Urinary bladder (tissue), 4 donors: ENCODE results near the gene NR3C1. TPM values are rescaled to one million over a fixed set of nuclear protein-coding genes. Genes with fewer than 3 reads are reported as not detected.

Experiments used
- DNase-seq: peaks from one replicate; pipeline ENCODE4 v3.0.0-alpha.2; 2015; ENCODE audit errors: extremely low spot score
- H3K27ac ChIP-seq: one replicate; pipeline ENCODE4 v1.5.1; 2013; ENCODE audit warnings: low read depth, mild to moderate bottlenecking, moderate library complexity
- H3K36me3 ChIP-seq: one replicate; pipeline ENCODE4 v1.6.1; 2013; ENCODE audit warnings: mild to moderate bottlenecking, moderate library complexity; ENCODE audit not compliant: insufficient read depth
- H3K4me1 ChIP-seq: one replicate; pipeline ENCODE4 v1.6.1; 2013; ENCODE audit warnings: mild to moderate bottlenecking, moderate library complexity; ENCODE audit not compliant: insufficient read depth
- H3K4me3 ChIP-seq: one replicate; pipeline ENCODE4 v1.5.1; 2013; ENCODE audit warnings: low read depth, low read length
- WGBS: extraction: QIAGEN DNeasy Blood & Tissue Kit; methylation state at CpG from one replicate; pipeline ENCODE4 v1.1.7; 2013; 5-methylcytosine and 5-hydroxymethylcytosine counted together
- polyA plus RNA-seq: library from polyadenylated mRNA; stranded (reverse); fragments of 200-250 nt; gene quantifications from one replicate; pipeline ENCODE4 v1.2.3, GENCODE V29; 2013
- total RNA-seq: library from RNA; depleted of rRNA; stranded (reverse); fragments of >200 nt; gene quantifications from one replicate; pipeline ENCODE4 v1.2.3, GENCODE V29; 2014
- donor health status: healthy with polysubstance abuse.
- donor health status: healthy.

NR3C1 gene
- total and polyA plus RNA-seq, 2 donors, result 29.2 to 80.2 TPM

GRCh38 chr5:143434261-143435209, 31.0 kb upstream of the NR3C1 start:
- Histone ChIP-seq H3K4me1 (no peaks in the 10 kb centered on the region), H3K27ac (no peak overlapping the region), H3K4me3 (no peak overlapping the region), H3K36me3 (no peaks in the 10 kb centered on the region)
- DNase-seq, result no peak
- 63% methylated on average over 7 of the region's 7 CpGs for WGBS

- Histone ChIP-seq H3K36me3 (no peaks in the 10 kb centered on the region), H3K4me1 (no peaks in the 10 kb centered on the region), H3K4me3 (no peak overlapping the region), H3K27ac (no peak overlapping the region)
- no peak for DNase-seq
- WGBS, result 99% methylated on average over 2 of the region's 2 CpGs
These were observed 30.2 kb upstream of the NR3C1 start for GRCh38 chr5:143433670-143434069.

- Histone ChIP-seq H3K27ac (no peak overlapping the region), H3K36me3 (no peaks in the 10 kb centered on the region)
- 44% methylated on average over 7 of the region's 7 CpGs for WGBS
These were observed 29.3 kb upstream of the NR3C1 start for GRCh38 chr5:143432658-143433239.

GRCh38 chr5:143431789-143432188, 28.3 kb upstream of the NR3C1 start:
- no peak overlapping the region for H3K27ac ChIP-seq
- no peaks in the 10 kb centered on the region for H3K4me1 ChIP-seq
- no peak overlapping the region for H3K4me3 ChIP-seq
- 66% methylated on average over 2 of the region's 2 CpGs for WGBS
- H3K36me3 ChIP-seq, result no peaks in the 10 kb centered on the region
- no peak for DNase-seq

More at GRCh38 chr5:143432658-143433239, 29.3 kb upstream of the NR3C1 start:
- no peak for DNase-seq
- H3K4me1 ChIP-seq, result no peaks in the 10 kb centered on the region
- H3K4me3 ChIP-seq, result no peak overlapping the region

GRCh38 chr5:143428738-143429420, 25.4 kb upstream of the NR3C1 start:
- DNase-seq, result no peak
- WGBS, result 89% methylated on average over 2 of the region's 2 CpGs
- no peak overlapping the region for H3K4me3 ChIP-seq
- H3K27ac ChIP-seq, result no peak overlapping the region
- H3K4me1 ChIP-seq, result no peaks in the 10 kb centered on the region
- H3K36me3 ChIP-seq, result no peaks in the 10 kb centered on the region

GRCh38 chr5:143428155-143428554, 24.7 kb upstream of the NR3C1 start:
- no peak for DNase-seq
- Histone ChIP-seq H3K4me1 (no peaks in the 10 kb centered on the region), H3K27ac (no peak overlapping the region), H3K36me3 (no peaks in the 10 kb centered on the region), H3K4me3 (no peak overlapping the region)
- WGBS, result 84% methylated on average over 1 of the region's 1 CpG

GRCh38 chr5:143427122-143427735, 23.7 kb upstream of the NR3C1 start:
- DNase-seq, result no peak
- 88% methylated on average over 3 of the region's 3 CpGs for WGBS
- Histone ChIP-seq H3K4me3 (no peak overlapping the region), H3K27ac (no peak overlapping the region), H3K4me1 (no peaks in the 10 kb centered on the region), H3K36me3 (no peaks in the 10 kb centered on the region)

- 83% methylated on average over 9 of the region's 9 CpGs for WGBS
- Histone ChIP-seq H3K4me3 (no peak overlapping the region), H3K36me3 (no peaks in the 10 kb centered on the region), H3K4me1 (no peaks in the 10 kb centered on the region), H3K27ac (no peak overlapping the region)
- DNase-seq, result no peak
These were observed 23.0 kb upstream of the NR3C1 start for GRCh38 chr5:143426437-143426991.

GRCh38 chr5:143425835-143426234, 22.3 kb upstream of the NR3C1 start:
- no peak for DNase-seq
- WGBS, result 89% methylated on average over 3 of the region's 3 CpGs
- H3K27ac ChIP-seq, result no peak overlapping the region
- no peaks in the 10 kb centered on the region for H3K36me3 ChIP-seq
- H3K4me3 ChIP-seq, result no peak overlapping the region
- H3K4me1 ChIP-seq, result no peaks in the 10 kb centered on the region

GRCh38 chr5:143418140-143418866, 14.8 kb upstream of the NR3C1 start:
- H3K27ac ChIP-seq, result no peak overlapping the region
- no peaks in the 10 kb centered on the region for H3K36me3 ChIP-seq
- H3K4me3 ChIP-seq, result no peak overlapping the region
- no peaks in the 10 kb centered on the region for H3K4me1 ChIP-seq
- DNase-seq, result no peak
- 59% methylated on average over 2 of the region's 2 CpGs for WGBS

- Histone ChIP-seq H3K36me3 (no peaks in the 10 kb centered on the region), H3K27ac (no peak overlapping the region), H3K4me3 (no peak overlapping the region), H3K4me1 (no peaks in the 10 kb centered on the region)
- 78% methylated on average over 4 of the region's 4 CpGs for WGBS
- DNase-seq, result no peak
These were observed 14.1 kb upstream of the NR3C1 start for GRCh38 chr5:143417503-143418139.

GRCh38 chr5:143416411-143416810, 12.9 kb upstream of the NR3C1 start:
- no peaks in the 10 kb centered on the region for H3K4me1 ChIP-seq
- H3K27ac ChIP-seq, result no peak overlapping the region
- no peak overlapping the region for H3K4me3 ChIP-seq

More at GRCh38 chr5:143416411-143416810, 12.9 kb upstream of the NR3C1 start:
- H3K36me3 ChIP-seq, result no peaks in the 10 kb centered on the region
- no peak for DNase-seq
